Peyer's patch (tissue), 4 donors: ENCODE measurements around the gene WDTC1. TPM values are rescaled to one million over a fixed set of nuclear protein-coding genes. Genes with fewer than 3 reads are reported as not detected.

Experiments
- DNase-seq, 3 donors: peaks; one replicate each; pipeline ENCODE4 v3.0.0-alpha.2; 2017 to 2019
- H3K27ac ChIP-seq, 4 donors: fragments of 200-600 bp; sonication (generic); one replicate each; pipeline ENCODE4 v1.5.1; 2016 to 2019
- H3K27me3 ChIP-seq, 2 donors: fragments of 200-600 bp; sonication (generic); one replicate each; pipeline ENCODE4 v1.5.1; 2019
- H3K36me3 ChIP-seq, 3 donors: fragments of 200-600 bp; sonication (generic); one replicate each; pipeline ENCODE4 v1.5.1; 2016 to 2019
- H3K4me1 ChIP-seq, 4 donors: fragments of 200-600 bp; sonication (generic); one replicate each; pipeline ENCODE4 v1.5.1; 2016 to 2019
- H3K4me3 ChIP-seq, 4 donors: fragments of 200-600 bp; sonication (generic); 1 replicate in 3 of 4; 2 replicates in 1 of 4; pipeline ENCODE4 v1.5.1; 2016 to 2019; ENCODE audit warnings: mild to moderate bottlenecking in 1 of 4
- H3K9me3 ChIP-seq, 4 donors: fragments of 200-600 bp; sonication (generic); one replicate each; pipeline ENCODE4 v1.5.1; 2016 to 2019; ENCODE audit warnings: mild to moderate bottlenecking in 1 of 4
- CTCF ChIP-seq, 6 experiments: fragments of 450-650 bp in 4 of 6; fragments of 200-600 bp in 2 of 6; sonication (generic) in 1 of 6; IDR thresholded peaks; one replicate each; pipeline ENCODE4 v1.5.1; 2017 to 2019; ENCODE audit warnings: antibody characterized with exemption in 6 of 6, mild to moderate bottlenecking in 3 of 6, moderate library complexity in 1 of 6
- POLR2A ChIP-seq, 2 donors: fragments of 450-650 bp; IDR thresholded peaks; one replicate each; pipeline ENCODE4 v1.5.1; 2017; ENCODE audit warnings: antibody characterized with exemption in 2 of 2, mild to moderate bottlenecking in 2 of 2, moderate library complexity in 2 of 2
- total RNA-seq, 4 donors: library from RNA; depleted of rRNA; stranded (reverse); fragments of >200 nt; gene quantifications; one replicate each; pipeline ENCODE4 v1.1.0, GENCODE V29; 2016

WDTC1 gene
- total RNA-seq, 4 donors from 2014 or later, result 30.5 to 53.3 (median 40.7) TPM

GRCh38 chr1:27298632-27299384, 64.4 kb downstream of the WDTC1 start:
- no peak for TF ChIP-seq CTCF (IDR thresholded peaks at IDR 0.05)
- TF ChIP-seq POLR2A (IDR thresholded peaks at IDR 0.05), result no peak
- Histone ChIP-seq H3K36me3 (peaks cover 0 to 79% (median 0%) of the 10 kb centered on the region in 3 donors), H3K4me3 (no peak overlapping the region), H3K9me3 (no peaks in the 10 kb centered on the region), H3K4me1 (peaks cover 0 to 27% (median 0%) of the 10 kb centered on the region in 4 donors), H3K27me3 (no peaks in the 10 kb centered on the region), H3K27ac (peak overlapping the region; percentile 64 to 88 (median 72))
- DNase-seq, result no peak

- DNase-seq, result peak; percentile 33 to 71 (median 63)
- no peaks in the 10 kb centered on the region for H3K9me3 ChIP-seq
- H3K36me3 ChIP-seq, result peaks cover 0 to 79% (median 0%) of the 10 kb centered on the region in 3 donors
- peaks cover 0 to 27% (median 0%) of the 10 kb centered on the region in 4 donors for H3K4me1 ChIP-seq
- TF ChIP-seq POLR2A (IDR thresholded peaks at IDR 0.05) (no peak), CTCF (IDR thresholded peaks at IDR 0.05) (no peak)
- peak overlapping the region; percentile 64 to 88 (median 72) for H3K27ac ChIP-seq
- H3K4me3 ChIP-seq, result no peak overlapping the region
- no peaks in the 10 kb centered on the region for H3K27me3 ChIP-seq
These were observed 65.2 kb downstream of the WDTC1 start for GRCh38 chr1:27299385-27300271.

- no peaks in the 10 kb centered on the region for H3K9me3 ChIP-seq
- peak; percentile 98 to 99 (median 98) for TF ChIP-seq CTCF (IDR thresholded peaks at IDR 0.05)
- TF ChIP-seq POLR2A (IDR thresholded peaks at IDR 0.05), result no peak
- H3K4me1 ChIP-seq, result peaks cover 0 to 27% (median 0%) of the 10 kb centered on the region in 4 donors
- DNase-seq, result peak; percentile 66 to 88 (median 88)
- peak overlapping the region; percentile 57 to 88 (median 72) for H3K27ac ChIP-seq
- H3K27me3 ChIP-seq, result no peaks in the 10 kb centered on the region
- H3K36me3 ChIP-seq, result peaks cover 0 to 79% (median 0%) of the 10 kb centered on the region in 3 donors
- no peak overlapping the region for H3K4me3 ChIP-seq
These were observed 66.1 kb downstream of the WDTC1 start for GRCh38 chr1:27300341-27301051.

- H3K4me3 ChIP-seq, result no peak overlapping the region
- DNase-seq, result no peak
- H3K27me3 ChIP-seq, result no peaks in the 10 kb centered on the region
- H3K27ac ChIP-seq, result peak overlapping the region in 3 of 4 donors; percentile 69 to 88 (median 76)
- no peaks in the 10 kb centered on the region for H3K9me3 ChIP-seq
- TF ChIP-seq POLR2A (IDR thresholded peaks at IDR 0.05) (no peak), CTCF (IDR thresholded peaks at IDR 0.05) (no peak)
- H3K36me3 ChIP-seq, result peaks cover 0 to 79% (median 0%) of the 10 kb centered on the region in 3 donors
- peaks cover 0 to 27% (median 0%) of the 10 kb centered on the region in 4 donors for H3K4me1 ChIP-seq
These were observed 66.6 kb downstream of the WDTC1 start for GRCh38 chr1:27301052-27301422.

GRCh38 chr1:27301582-27302199, 67.3 kb downstream of the WDTC1 start:
- H3K4me3 ChIP-seq, result no peak overlapping the region
- H3K36me3 ChIP-seq, result peaks cover 0 to 81% (median 0%) of the 10 kb centered on the region in 3 donors
- peak overlapping the region in 1 of 4 donors; percentile 76 for H3K27ac ChIP-seq
- TF ChIP-seq POLR2A (IDR thresholded peaks at IDR 0.05), result no peak
- TF ChIP-seq CTCF (IDR thresholded peaks at IDR 0.05), result no peak
- no peaks in the 10 kb centered on the region for H3K27me3 ChIP-seq
- H3K4me1 ChIP-seq, result peaks cover 0 to 27% (median 0%) of the 10 kb centered on the region in 4 donors
- DNase-seq, result no peak
- H3K9me3 ChIP-seq, result no peaks in the 10 kb centered on the region
